BE2C (cell line): ENCODE data around the gene CMTM7.

Source experiments
- DNase-seq: peaks from one replicate; pipeline ENCODE4 v3.0.0-alpha.2; 2020
- H3K27me3 ChIP-seq: fragments of 250-450 bp; sonication (Bioruptor Pico); 2 replicates; pipeline ENCODE4 v1.5.1; 2020; ENCODE audit warnings: mild to moderate bottlenecking
- H3K36me3 ChIP-seq: fragments of 250-450 bp; sonication (Bioruptor Pico); 2 replicates; pipeline ENCODE4 v1.5.1; 2020; ENCODE audit warnings: mild to moderate bottlenecking
- H3K4me1 ChIP-seq: fragments of 250-450 bp; sonication (Bioruptor Pico); 2 replicates; pipeline ENCODE4 v1.5.1; 2020
- H3K4me3 ChIP-seq: 2 replicates; pipeline ENCODE4 v1.5.1; 2011; ENCODE audit warnings: low read depth, low read length
- H3K9me3 ChIP-seq: fragments of 250-450 bp; sonication (Bioruptor Pico); 2 replicates; pipeline ENCODE4 v1.5.1; 2020
- CTCF ChIP-seq: IDR thresholded peaks from 2 replicates; pipeline ENCODE4 v1.5.1; 2012; ENCODE audit warnings: mild to moderate bottlenecking, low read depth, low read length

Gene CMTM7

DNA sequence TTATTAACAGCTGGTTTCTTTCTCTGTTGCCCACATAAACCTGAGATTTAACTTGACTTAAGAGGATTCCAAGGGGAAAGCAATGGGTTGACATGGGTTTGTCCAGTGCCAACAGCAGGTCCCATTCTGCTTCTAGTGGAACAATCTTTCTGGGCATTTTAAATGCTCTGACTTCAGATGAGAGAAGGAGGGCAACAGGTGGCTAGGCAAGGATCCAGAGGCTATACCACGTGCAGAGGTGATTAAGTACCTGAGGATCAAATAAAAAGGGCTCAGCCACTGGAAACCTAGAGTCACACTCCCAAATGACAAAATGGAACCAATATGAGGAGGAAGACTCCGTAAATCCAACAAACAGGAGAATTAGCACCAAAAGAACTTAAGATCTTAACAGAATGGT lies 82.5 kb downstream of the CMTM7 start:
- no peaks in the 10 kb centered on the region for H3K4me1 ChIP-seq
- H3K27me3 ChIP-seq: no peaks in the 10 kb centered on the region
- H3K4me3 ChIP-seq: no peak overlapping the region
- H3K36me3 ChIP-seq: no peaks in the 10 kb centered on the region
- no peak for DNase-seq
- no peak for TF ChIP-seq CTCF
- no peaks in the 10 kb centered on the region for H3K9me3 ChIP-seq

GRCh38 chr3:32480604-32481003 lies 89.0 kb downstream of the CMTM7 start:
- no peak for DNase-seq

GRCh38 chr3:32481791-32482631 lies 90.4 kb downstream of the CMTM7 start:
- no peak for TF ChIP-seq CTCF
- H3K4me1 ChIP-seq: no peaks in the 10 kb centered on the region

More at GRCh38 chr3:32480604-32481003, 89.0 kb downstream of the CMTM7 start:
- H3K27me3 ChIP-seq: no peaks in the 10 kb centered on the region
- TF ChIP-seq CTCF: no peak
- H3K9me3 ChIP-seq: no peaks in the 10 kb centered on the region
- H3K4me1 ChIP-seq: no peaks in the 10 kb centered on the region
- no peak overlapping the region for H3K4me3 ChIP-seq
- no peaks in the 10 kb centered on the region for H3K36me3 ChIP-seq

GRCh38 chr3:32482693-32483092 lies 91.0 kb downstream of the CMTM7 start:
- TF ChIP-seq CTCF: no peak
- no peak for DNase-seq
- no peaks in the 10 kb centered on the region for H3K9me3 ChIP-seq
- no peaks in the 10 kb centered on the region for H3K36me3 ChIP-seq
- H3K4me3 ChIP-seq: no peak overlapping the region
- H3K4me1 ChIP-seq: no peaks in the 10 kb centered on the region
- no peaks in the 10 kb centered on the region for H3K27me3 ChIP-seq

More at GRCh38 chr3:32481791-32482631, 90.4 kb downstream of the CMTM7 start:
- Histone ChIP-seq H3K9me3 (no peaks in the 10 kb centered on the region), H3K4me3 (no peak overlapping the region), H3K36me3 (no peaks in the 10 kb centered on the region), H3K27me3 (no peaks in the 10 kb centered on the region)
- no peak for DNase-seq

- no peak for TF ChIP-seq CTCF
- DNase-seq: no peak
- Histone ChIP-seq H3K36me3 (no peaks in the 10 kb centered on the region), H3K4me1 (no peaks in the 10 kb centered on the region), H3K9me3 (no peaks in the 10 kb centered on the region), H3K27me3 (no peaks in the 10 kb centered on the region), H3K4me3 (no peak overlapping the region)
These were observed 92.1 kb downstream of the CMTM7 start for GRCh38 chr3:32483772-32484171.

GRCh38 chr3:32484436-32484835 lies 92.8 kb downstream of the CMTM7 start:
- no peak for TF ChIP-seq CTCF
- H3K9me3 ChIP-seq: no peaks in the 10 kb centered on the region
- no peak for DNase-seq

More at GRCh38 chr3:32484436-32484835, 92.8 kb downstream of the CMTM7 start:
- no peak overlapping the region for H3K4me3 ChIP-seq
- H3K36me3 ChIP-seq: no peaks in the 10 kb centered on the region
- no peaks in the 10 kb centered on the region for H3K27me3 ChIP-seq
- no peaks in the 10 kb centered on the region for H3K4me1 ChIP-seq
